ENCODE data around the gene VRK2. TPM values are rescaled to one million over a fixed set of nuclear protein-coding genes. Genes with fewer than 3 reads are reported as not detected.

The VRK2 gene
- total RNA-seq, 2 experiments from 2014 or later = 17.2 to 22.7 TPM

GRCh38 chr2:58046335-58046584 is 346 bp upstream of the VRK2 start:
- Histone ChIP-seq H3K4me3 (ENCODE audit: low read depth, low read length, poor library complexity, severe bottlenecking) (peak overlapping the region; percentile 76), H3K27ac (ENCODE audit: low read depth, low read length, poor library complexity, severe bottlenecking) (peak overlapping the region; percentile 85), H3K9me2 (ENCODE audit: insufficient read depth, low read length) (no peaks in the 10 kb centered on the region), H2AFZ (ENCODE audit: low read length) (peak overlapping the region; percentile 97; the same call in 1 of the 2 replicates), H3K9me3 (ENCODE audit: low read length) (no peaks in the 10 kb centered on the region), H3K36me3 (ENCODE audit: insufficient read depth, low read length) (peaks cover 15% of the 10 kb centered on the region), H4K20me1 (ENCODE audit: insufficient read depth, low read length) (no peaks in the 10 kb centered on the region), H3K4me2 (ENCODE audit: low read length) (peak overlapping the region; percentile 93), H3K79me2 (ENCODE audit: insufficient read depth, low read depth, low read length) (peaks cover 20% of the 10 kb centered on the region; the same call in 1 of the 2 replicates), H3K4me1 (ENCODE audit: insufficient read depth, low read length, poor library complexity, severe bottlenecking) (peaks cover 24% of the 10 kb centered on the region)
- POLR2A ChIA-PET = interaction anchor here (1.0 to 1.2 kb wide), 5 partner anchors 9 to 24 kb away, joined by 3 to 7 read pairs (median 5); no protein-coding TSS in a partner anchor
- CTCF ChIA-PET (ENCODE audit: unreplicated experiment) = no interaction called here
- intact Hi-C loops (cut with micrococcal nuclease; ENCODE audit: unreplicated experiment) = loop anchor here (1.0 to 2.0 kb wide), 2 partner anchors 21 to 195 kb away; partner anchors contain the start of gene FANCL
- no peak for DNase-seq (ENCODE audit: low spot score)
- BruUV-seq (replicated peaks) = no TSS peak
- TF ChIP-seq EZH2phosphoT487 (IDR thresholded peaks at IDR 0.05; ENCODE audit: borderline replicate concordance, low read depth, low read length) (no peak), CTCF (conservative IDR thresholded peaks at IDR 0.05; ENCODE audit: low read length) (no peak)

GRCh38 chr2:58047373-58047935 is 848 bp downstream of the VRK2 start:
- Histone ChIP-seq H2AFZ (ENCODE audit: low read length) (peak overlapping the region; percentile 97), H3K36me3 (ENCODE audit: insufficient read depth, low read length) (peaks cover 19% of the 10 kb centered on the region), H3K27ac (ENCODE audit: low read depth, low read length, poor library complexity, severe bottlenecking) (peak overlapping the region; percentile 85), H3K9me3 (ENCODE audit: low read length) (no peaks in the 10 kb centered on the region), H3K4me3 (ENCODE audit: low read depth, low read length, poor library complexity, severe bottlenecking) (peak overlapping the region; percentile 76), H3K4me1 (ENCODE audit: insufficient read depth, low read length, poor library complexity, severe bottlenecking) (peaks cover 24% of the 10 kb centered on the region), H3K9me2 (ENCODE audit: insufficient read depth, low read length) (no peaks in the 10 kb centered on the region), H3K79me2 (ENCODE audit: insufficient read depth, low read depth, low read length) (peaks cover 20% of the 10 kb centered on the region; the same call in 1 of the 2 replicates), H4K20me1 (ENCODE audit: insufficient read depth, low read length) (no peaks in the 10 kb centered on the region), H3K4me2 (ENCODE audit: low read length) (peak overlapping the region; percentile 93)
- ChIA-PET CTCF (ENCODE audit: unreplicated experiment) (no interaction called here), POLR2A (no interaction called here)
- intact Hi-C loops (cut with micrococcal nuclease; ENCODE audit: unreplicated experiment) = loop anchor here (2.0 kb wide), 1 partner anchor 19 kb away; no protein-coding TSS in a partner anchor
- DNase-seq (ENCODE audit: low spot score) = no peak
- no peak for TF ChIP-seq EZH2phosphoT487 (IDR thresholded peaks at IDR 0.05; ENCODE audit: borderline replicate concordance, low read depth, low read length)
- TF ChIP-seq CTCF (conservative IDR thresholded peaks at IDR 0.05; ENCODE audit: low read length) = no peak
- BruUV-seq (replicated peaks) = no TSS peak

GRCh38 chr2:58047961-58048360 is 1.4 kb downstream of the VRK2 start:
- ChIA-PET CTCF (ENCODE audit: unreplicated experiment) (no interaction called here), POLR2A (no interaction called here)
- H3K36me3 ChIP-seq (ENCODE audit: insufficient read depth, low read length) = peaks cover 19% of the 10 kb centered on the region
- BruUV-seq (replicated peaks) = TSS peak; percentile 60
- peak overlapping the region; percentile 85 for H3K27ac ChIP-seq (ENCODE audit: low read depth, low read length, poor library complexity, severe bottlenecking)
- H3K9me2 ChIP-seq (ENCODE audit: insufficient read depth, low read length) = no peaks in the 10 kb centered on the region
- H3K4me3 ChIP-seq (ENCODE audit: low read depth, low read length, poor library complexity, severe bottlenecking) = peak overlapping the region; percentile 76
- H3K4me2 ChIP-seq (ENCODE audit: low read length) = peak overlapping the region; percentile 93
- peak overlapping the region; percentile 97 for H2AFZ ChIP-seq (ENCODE audit: low read length)
- peaks cover 24% of the 10 kb centered on the region for H3K4me1 ChIP-seq (ENCODE audit: insufficient read depth, low read length, poor library complexity, severe bottlenecking)
- TF ChIP-seq CTCF (conservative IDR thresholded peaks at IDR 0.05; ENCODE audit: low read length) (no peak), EZH2phosphoT487 (IDR thresholded peaks at IDR 0.05; ENCODE audit: borderline replicate concordance, low read depth, low read length) (no peak)
- H4K20me1 ChIP-seq (ENCODE audit: insufficient read depth, low read length) = no peaks in the 10 kb centered on the region
- peaks cover 20% of the 10 kb centered on the region; the same call in 1 of the 2 replicates for H3K79me2 ChIP-seq (ENCODE audit: insufficient read depth, low read depth, low read length)
- DNase-seq (ENCODE audit: low spot score) = peak; percentile 2
- H3K9me3 ChIP-seq (ENCODE audit: low read length) = no peaks in the 10 kb centered on the region
- intact Hi-C loops (cut with micrococcal nuclease; ENCODE audit: unreplicated experiment) = loop anchor here (2.0 kb wide), 1 partner anchor 19 kb away; no protein-coding TSS in a partner anchor

Measured in OCI-LY7 (cell line).